HG03103 (cell line): ENCODE measurements around the gene MAPK4.
"Not testable (repeated sequence)": the region's sequence is repeated elsewhere in the genome, so short reads cannot be mapped to it uniquely, and the experiment has no call there.

Experiments
- ATAC-seq: cut with Tn5 transposase; IDR thresholded peaks from one replicate; pipeline ENCODE4 v1.9.1; 2021; ENCODE audit warnings: low read depth; ENCODE audit not compliant: unreplicated experiment

The MAPK4 gene

GRCh38 chr18:50559752-50560680, at the start of gene MAPK4:
Gene MAPK4, plus strand, starts transcription at chr18:50560087. Its CDS starts 103,872 bp downstream, at chr18:50663959.
- ATAC-seq = no peak

GRCh38 chr18:50517277-50517676, 42.6 kb upstream of the MAPK4 start:
- ATAC-seq = not testable (repeated sequence)

- no peak for ATAC-seq
Measured at GRCh38 chr18:50518787-50519546, 40.9 kb upstream of the MAPK4 start.

- ATAC-seq = no peak
Measured at GRCh38 chr18:50523165-50523564, 36.7 kb upstream of the MAPK4 start.

- ATAC-seq = no peak
Measured at GRCh38 chr18:50527636-50528307, 32.1 kb upstream of the MAPK4 start.

- ATAC-seq = no peak
Measured at GRCh38 chr18:50528806-50529205, 31.1 kb upstream of the MAPK4 start.

GRCh38 chr18:50533822-50534221, 26.1 kb upstream of the MAPK4 start:
- not testable (repeated sequence) for ATAC-seq

GRCh38 chr18:50544476-50544875, 15.4 kb upstream of the MAPK4 start:
- not testable (repeated sequence) for ATAC-seq

- no peak for ATAC-seq
Measured at GRCh38 chr18:50545936-50546335, 14.0 kb upstream of the MAPK4 start.

GRCh38 chr18:50548160-50548559, 11.7 kb upstream of the MAPK4 start:
- ATAC-seq = no peak

- not testable (repeated sequence) for ATAC-seq
Measured at GRCh38 chr18:50551651-50552050, 8.2 kb upstream of the MAPK4 start.

- ATAC-seq = no peak
Measured at GRCh38 chr18:50558157-50558556, 1.7 kb upstream of the MAPK4 start.

- ATAC-seq = no peak
Measured at GRCh38 chr18:50558948-50559751, 737 bp upstream of the MAPK4 start.

- no peak for ATAC-seq
Measured at GRCh38 chr18:50560681-50561629, 1.1 kb downstream of the MAPK4 start.

- not testable (repeated sequence) for ATAC-seq
Measured at GRCh38 chr18:50562258-50562657, 2.4 kb downstream of the MAPK4 start.

- ATAC-seq = no peak
Measured at GRCh38 chr18:50562686-50563085, 2.8 kb downstream of the MAPK4 start.

GRCh38 chr18:50563376-50563775, 3.5 kb downstream of the MAPK4 start:
- ATAC-seq = no peak

GRCh38 chr18:50569930-50570329, 10.0 kb downstream of the MAPK4 start:
- ATAC-seq = no peak

GRCh38 chr18:50571606-50572005, 11.7 kb downstream of the MAPK4 start:
- ATAC-seq = no peak
